Upper lobe of left lung (tissue), 4 donors: ENCODE measurements around the gene STEAP1B.

ENCODE experiments used
- POLR2A ChIP-seq, 4 donors: fragments of 450-650 bp; IDR thresholded peaks; one replicate each; pipeline ENCODE4 v1.5.1; 2016 to 2017; ENCODE audit warnings: antibody characterized with exemption in 4 of 4, mild to moderate bottlenecking in 2 of 4
- POLR2AphosphoS5 ChIP-seq, 2 donors: sonication (generic); formaldehyde crosslinking; IDR thresholded peaks; one replicate each; pipeline ENCODE4 v1.5.1; 2017; ENCODE audit warnings: antibody characterized with exemption in 2 of 2
- TF ChIP-seq, protein P1 (sequence below), 6 experiments: fragments of 450-650 bp in 4 of 6; fragments of 200-600 bp in 2 of 6; sonication (generic) in 2 of 6; IDR thresholded peaks; one replicate each; pipeline ENCODE4 v1.5.1; 2016 to 2019; ENCODE audit warnings: antibody characterized with exemption in 6 of 6

DNA sequence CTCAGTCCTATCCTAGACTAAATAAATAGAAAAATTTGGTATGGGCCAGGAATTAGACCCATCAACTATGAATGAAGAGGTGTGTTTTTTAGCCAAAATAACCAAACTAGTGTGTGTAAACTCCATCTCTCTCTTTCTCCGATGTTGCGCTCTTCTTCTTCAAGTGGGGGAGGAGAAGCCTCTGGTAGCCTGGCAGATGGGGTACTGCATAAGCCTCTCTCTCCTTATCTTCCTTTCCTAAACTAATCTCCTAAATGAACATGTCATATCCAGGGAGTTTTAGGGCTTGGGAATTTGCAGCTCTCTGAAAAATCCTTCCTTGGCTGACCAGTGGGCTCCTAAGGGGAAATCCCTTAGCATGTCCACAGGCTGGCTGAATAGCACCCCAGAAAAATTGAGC lies 86.8 kb downstream of the STEAP1B start:
- TF ChIP-seq POLR2AphosphoS5 (IDR thresholded peaks at IDR 0.05) = no peak
- TF ChIP-seq, protein P1, sequence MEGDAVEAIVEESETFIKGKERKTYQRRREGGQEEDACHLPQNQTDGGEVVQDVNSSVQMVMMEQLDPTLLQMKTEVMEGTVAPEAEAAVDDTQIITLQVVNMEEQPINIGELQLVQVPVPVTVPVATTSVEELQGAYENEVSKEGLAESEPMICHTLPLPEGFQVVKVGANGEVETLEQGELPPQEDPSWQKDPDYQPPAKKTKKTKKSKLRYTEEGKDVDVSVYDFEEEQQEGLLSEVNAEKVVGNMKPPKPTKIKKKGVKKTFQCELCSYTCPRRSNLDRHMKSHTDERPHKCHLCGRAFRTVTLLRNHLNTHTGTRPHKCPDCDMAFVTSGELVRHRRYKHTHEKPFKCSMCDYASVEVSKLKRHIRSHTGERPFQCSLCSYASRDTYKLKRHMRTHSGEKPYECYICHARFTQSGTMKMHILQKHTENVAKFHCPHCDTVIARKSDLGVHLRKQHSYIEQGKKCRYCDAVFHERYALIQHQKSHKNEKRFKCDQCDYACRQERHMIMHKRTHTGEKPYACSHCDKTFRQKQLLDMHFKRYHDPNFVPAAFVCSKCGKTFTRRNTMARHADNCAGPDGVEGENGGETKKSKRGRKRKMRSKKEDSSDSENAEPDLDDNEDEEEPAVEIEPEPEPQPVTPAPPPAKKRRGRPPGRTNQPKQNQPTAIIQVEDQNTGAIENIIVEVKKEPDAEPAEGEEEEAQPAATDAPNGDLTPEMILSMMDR (IDR thresholded peaks at IDR 0.05) = no peak
- no peak for TF ChIP-seq POLR2A (IDR thresholded peaks at IDR 0.05)
